HG02588 (cell line): ENCODE results near the gene VWDE.
"Not testable (repeated sequence)": the region's sequence is repeated elsewhere in the genome, so short reads cannot be mapped to it uniquely, and the experiment has no call there.

Source experiments
- ATAC-seq: cut with Tn5 transposase; IDR thresholded peaks from one replicate; pipeline ENCODE4 v1.9.1; 2021; ENCODE audit warnings: mild to moderate bottlenecking, moderate library complexity; ENCODE audit not compliant: unreplicated experiment

The VWDE gene

GRCh38 chr7:12402365-12402725, 1.3 kb downstream of the VWDE start:
- no peak for ATAC-seq

GRCh38 chr7:12401538-12402364, 1.9 kb downstream of the VWDE start:
- no peak for ATAC-seq

- ATAC-seq = no peak
These were observed 5.5 kb downstream of the VWDE start for GRCh38 chr7:12398186-12398585.

- no peak for ATAC-seq
These were observed 6.0 kb downstream of the VWDE start for GRCh38 chr7:12397671-12398070.

GRCh38 chr7:12396670-12397069, 7.0 kb downstream of the VWDE start:
- not testable (repeated sequence) for ATAC-seq

- no peak for ATAC-seq
These were observed 11.6 kb downstream of the VWDE start for GRCh38 chr7:12391922-12392615.

- peak; percentile 98 for ATAC-seq
These were observed 14.5 kb downstream of the VWDE start for GRCh38 chr7:12389089-12389700.

- ATAC-seq = no peak
These were observed 17.3 kb downstream of the VWDE start for GRCh38 chr7:12386313-12386740.

GRCh38 chr7:12385364-12385786, 18.3 kb downstream of the VWDE start:
- no peak for ATAC-seq

- ATAC-seq = no peak
These were observed 20.3 kb downstream of the VWDE start for GRCh38 chr7:12383377-12383776.

- no peak for ATAC-seq
These were observed 25.3 kb downstream of the VWDE start for GRCh38 chr7:12378389-12378788.

GRCh38 chr7:12377406-12377805, 26.3 kb downstream of the VWDE start:
- ATAC-seq = no peak

- no peak for ATAC-seq
These were observed 29.9 kb downstream of the VWDE start for GRCh38 chr7:12373580-12374263.

- ATAC-seq = no peak
These were observed 33.4 kb downstream of the VWDE start for GRCh38 chr7:12370249-12370648.

- no peak for ATAC-seq
These were observed 33.9 kb downstream of the VWDE start for GRCh38 chr7:12369756-12370155.

- ATAC-seq = no peak
These were observed 34.6 kb downstream of the VWDE start for GRCh38 chr7:12369072-12369471.

GRCh38 chr7:12360948-12361347, 42.7 kb downstream of the VWDE start:
- no peak for ATAC-seq

GRCh38 chr7:12358694-12359093, 45.0 kb downstream of the VWDE start:
- ATAC-seq = no peak

- ATAC-seq = no peak
These were observed 46.2 kb downstream of the VWDE start for GRCh38 chr7:12357508-12357907.

- ATAC-seq = no peak
These were observed 51.8 kb downstream of the VWDE start for GRCh38 chr7:12351843-12352242.

GRCh38 chr7:12350971-12351370, 52.7 kb downstream of the VWDE start:
- ATAC-seq = no peak
